Tibial nerve (tissue), 4 donors: ENCODE data around the gene TOX2.

Experiments used
- EP300 ChIP-seq, 2 donors: sonication (generic); formaldehyde crosslinking; IDR thresholded peaks; one replicate each; pipeline ENCODE4 v1.6.1; 2017; ENCODE audit warnings: antibody characterized with exemption in 2 of 2, mild to moderate bottlenecking in 1 of 2
- POLR2A ChIP-seq, 2 donors: fragments of 450-650 bp; IDR thresholded peaks; one replicate each; pipeline ENCODE4 v1.6.1; 2017; ENCODE audit warnings: antibody characterized with exemption in 2 of 2, mild to moderate bottlenecking in 2 of 2, moderate library complexity in 2 of 2
- TF ChIP-seq, protein P1 (sequence below), 5 experiments: fragments of 200-600 bp in 3 of 5; fragments of 450-650 bp in 2 of 5; sonication (generic) in 3 of 5; IDR thresholded peaks; one replicate each; pipeline ENCODE4 v1.5.1; 2016 to 2019; ENCODE audit warnings: antibody characterized with exemption in 5 of 5, mild to moderate bottlenecking in 3 of 5, moderate library complexity in 2 of 5

- TF ChIP-seq POLR2A (IDR thresholded peaks at IDR 0.05) = no peak
- TF ChIP-seq, protein P1, sequence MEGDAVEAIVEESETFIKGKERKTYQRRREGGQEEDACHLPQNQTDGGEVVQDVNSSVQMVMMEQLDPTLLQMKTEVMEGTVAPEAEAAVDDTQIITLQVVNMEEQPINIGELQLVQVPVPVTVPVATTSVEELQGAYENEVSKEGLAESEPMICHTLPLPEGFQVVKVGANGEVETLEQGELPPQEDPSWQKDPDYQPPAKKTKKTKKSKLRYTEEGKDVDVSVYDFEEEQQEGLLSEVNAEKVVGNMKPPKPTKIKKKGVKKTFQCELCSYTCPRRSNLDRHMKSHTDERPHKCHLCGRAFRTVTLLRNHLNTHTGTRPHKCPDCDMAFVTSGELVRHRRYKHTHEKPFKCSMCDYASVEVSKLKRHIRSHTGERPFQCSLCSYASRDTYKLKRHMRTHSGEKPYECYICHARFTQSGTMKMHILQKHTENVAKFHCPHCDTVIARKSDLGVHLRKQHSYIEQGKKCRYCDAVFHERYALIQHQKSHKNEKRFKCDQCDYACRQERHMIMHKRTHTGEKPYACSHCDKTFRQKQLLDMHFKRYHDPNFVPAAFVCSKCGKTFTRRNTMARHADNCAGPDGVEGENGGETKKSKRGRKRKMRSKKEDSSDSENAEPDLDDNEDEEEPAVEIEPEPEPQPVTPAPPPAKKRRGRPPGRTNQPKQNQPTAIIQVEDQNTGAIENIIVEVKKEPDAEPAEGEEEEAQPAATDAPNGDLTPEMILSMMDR (IDR thresholded peaks at IDR 0.05) = no peak
- TF ChIP-seq EP300 (IDR thresholded peaks at IDR 0.05) = no peak
Observed at GRCh38 chr20:44070139-44070900, 155.7 kb downstream of the TOX2 start.
